ENCODE results near the gene FHOD3.

GRCh38 chr18:36394486-36394885 lies 97.0 kb downstream of the FHOD3 start:
- TF ChIP-seq CTCF (IDR thresholded peaks at IDR 0.05; ENCODE audit: insufficient read depth, low read length) (no peak), GABPA (IDR thresholded peaks at IDR 0.05; ENCODE audit: low read depth) (no peak), REST (IDR thresholded peaks at IDR 0.05; ENCODE audit: insufficient replicate concordance, low read depth) (no peak), POLR2AphosphoS5 (IDR thresholded peaks at IDR 0.05; ENCODE audit: low read depth) (no peak), SPI1 (IDR thresholded peaks at IDR 0.05; ENCODE audit: borderline replicate concordance, low read depth) (no peak)
